WTC11 (cell line): ENCODE measurements around the gene GON7. TPM values are rescaled to one million over a fixed set of nuclear protein-coding genes. Genes with fewer than 3 reads are reported as not detected.

Source experiments
- ATAC-seq: fragments of 200-7000 bp; cut with Tn5 transposase; 2 replicates; pipeline ENCODE4 v1.10.0; 2021; ENCODE audit warnings: mild to moderate bottlenecking, moderate library complexity
- CTCF ChIA-PET: fragments of 300-600 bp; sonication (Branson Sonifier 250); formaldehyde crosslinking; loops from one replicate; lab custom pipeline; 2021; ENCODE audit warnings: antibody characterized with exemption; lab: Charles Lee
- POLR2A ChIA-PET: fragments of 350-600 bp; sonication (Branson Sonifier 250); formaldehyde crosslinking; loops from one replicate; lab custom pipeline; 2021; ENCODE audit warnings: antibody characterized with exemption; lab: Charles Lee
- DNase-seq: peaks from one replicate; pipeline ENCODE4 v3.0.0; 2021; ENCODE audit warnings: low spot score
- H3K27ac Mint-ChIP-seq: 2 replicates; pipeline ENCODE4 v1.8.0; 2021; ENCODE audit warnings: mixed read lengths
- H3K27me3 Mint-ChIP-seq: 2 replicates; pipeline ENCODE4 v1.8.0; 2021; ENCODE audit warnings: low read depth, mild to moderate bottlenecking, moderate library complexity, mixed read lengths
- H3K36me3 Mint-ChIP-seq: 2 replicates; pipeline ENCODE4 v1.8.0; 2021; ENCODE audit warnings: mixed read lengths
- H3K4me1 Mint-ChIP-seq: 2 replicates; pipeline ENCODE4 v1.8.0; 2022; ENCODE audit warnings: mixed read lengths
- H3K4me3 Mint-ChIP-seq: 2 replicates; pipeline ENCODE4 v1.8.0; 2021; ENCODE audit warnings: mild to moderate bottlenecking, moderate library complexity, mixed read lengths
- H3K9me3 Mint-ChIP-seq: 2 replicates; pipeline ENCODE4 v1.8.0; 2021; ENCODE audit warnings: mixed read lengths
- AR ChIP-seq: fragments of 250-450 bp; sonication (Bioruptor Pico); IDR thresholded peaks from 2 replicates; pipeline ENCODE4 v1.9.0; 2021; ENCODE audit warnings: mild to moderate bottlenecking
- ATF1 ChIP-seq: sonication (generic); formaldehyde crosslinking; IDR thresholded peaks from 2 replicates; pipeline ENCODE4 v1.8.1; 2023; ENCODE audit warnings: mild to moderate bottlenecking, moderate library complexity, missing genetic modification reagents
- ATF3 ChIP-seq: sonication (generic); formaldehyde crosslinking; conservative IDR thresholded peaks from 2 replicates; pipeline ENCODE4 v1.8.1; 2022; ENCODE audit warnings: mild to moderate bottlenecking, missing genetic modification reagents
- ATF6 ChIP-seq: sonication (generic); formaldehyde crosslinking; IDR thresholded peaks from 2 replicates; pipeline ENCODE4 v1.8.1; 2023; ENCODE audit warnings: mild to moderate bottlenecking, missing genetic modification reagents
- CBFB ChIP-seq: sonication (generic); formaldehyde crosslinking; IDR thresholded peaks from 2 replicates; pipeline ENCODE4 v1.8.1; 2022; ENCODE audit warnings: mild to moderate bottlenecking, low read depth, missing genetic modification reagents
- E2F4 ChIP-seq: sonication (generic); formaldehyde crosslinking; IDR thresholded peaks from 2 replicates; pipeline ENCODE4 v1.8.1; 2022; ENCODE audit warnings: low read depth, mild to moderate bottlenecking, moderate library complexity, missing genetic modification reagents, borderline replicate concordance
- FOXJ3 ChIP-seq: sonication (generic); formaldehyde crosslinking; IDR thresholded peaks from 2 replicates; pipeline ENCODE4 v1.9.0; 2021; ENCODE audit warnings: missing genetic modification reagents, mild to moderate bottlenecking, borderline replicate concordance
- FOXP1 ChIP-seq: sonication (generic); formaldehyde crosslinking; IDR thresholded peaks from 2 replicates; pipeline ENCODE4 v1.8.0; 2022; ENCODE audit warnings: missing genetic modification reagents, mild to moderate bottlenecking, moderate library complexity, borderline replicate concordance
- HMGA2 ChIP-seq: fragments of 250-450 bp; sonication (Bioruptor Pico); IDR thresholded peaks from 2 replicates; pipeline ENCODE4 v1.4.0; 2021; ENCODE audit warnings: mild to moderate bottlenecking, moderate library complexity
- HMGXB4 ChIP-seq: sonication (generic); formaldehyde crosslinking; IDR thresholded peaks from 2 replicates; pipeline ENCODE4 v1.8.1; 2023; ENCODE audit warnings: mild to moderate bottlenecking, moderate library complexity, missing genetic modification reagents
- MAX ChIP-seq: sonication (generic); formaldehyde crosslinking; IDR thresholded peaks from 2 replicates; pipeline ENCODE4 v1.8.0; 2022; ENCODE audit warnings: mild to moderate bottlenecking, missing genetic modification reagents
- MYBL2 ChIP-seq: sonication (generic); formaldehyde crosslinking; IDR thresholded peaks from 2 replicates; pipeline ENCODE4 v1.8.1; 2023; ENCODE audit warnings: mild to moderate bottlenecking, moderate library complexity, missing genetic modification reagents
- PREB ChIP-seq: sonication (generic); formaldehyde crosslinking; IDR thresholded peaks from 2 replicates; pipeline ENCODE4 v1.8.1; 2022; ENCODE audit warnings: mild to moderate bottlenecking, missing genetic modification reagents, moderate library complexity, borderline replicate concordance
- PRRX2 ChIP-seq: fragments of 250-450 bp; sonication (Bioruptor Pico); IDR thresholded peaks from 2 replicates; pipeline ENCODE4 v1.8.0; 2021; ENCODE audit warnings: mild to moderate bottlenecking
- RORB ChIP-seq: fragments of 250-450 bp; sonication (Bioruptor Pico); IDR thresholded peaks from 2 replicates; pipeline ENCODE4 v1.9.0; 2021; ENCODE audit warnings: mild to moderate bottlenecking
- STAT6 ChIP-seq: sonication (generic); formaldehyde crosslinking; conservative IDR thresholded peaks from 2 replicates; pipeline ENCODE4 v1.8.1; 2023; ENCODE audit warnings: mild to moderate bottlenecking, low read depth, missing genetic modification reagents, moderate library complexity
- USF2 ChIP-seq: sonication (generic); formaldehyde crosslinking; IDR thresholded peaks from 2 replicates; pipeline ENCODE4 v1.8.1; 2023; ENCODE audit warnings: mild to moderate bottlenecking, missing genetic modification reagents, moderate library complexity
- ZNF138 ChIP-seq: sonication (generic); formaldehyde crosslinking; conservative IDR thresholded peaks from 2 replicates; pipeline ENCODE4 v1.8.1; 2022; ENCODE audit warnings: mild to moderate bottlenecking, moderate library complexity, missing genetic modification reagents
- ZNF317 ChIP-seq: sonication (generic); formaldehyde crosslinking; IDR thresholded peaks from 2 replicates; pipeline ENCODE4 v1.8.1; 2023; ENCODE audit warnings: low read depth, mild to moderate bottlenecking, moderate library complexity, missing genetic modification reagents, borderline replicate concordance
- total RNA-seq: library from RNA; stranded (reverse); gene quantifications from 3 replicates; pipeline ENCODE4 v1.2.3, GENCODE V29; 2021

Gene GON7
- total RNA-seq, 1 experiment from 2014 or later, result 7.4 TPM

- Mint-ChIP-seq H3K27ac (peak overlapping the region; percentile 81; the same call in 1 of the 2 replicates), H3K9me3 (no peaks in the 10 kb centered on the region), H3K36me3 (no peaks in the 10 kb centered on the region), H3K27me3 (peaks cover 3% of the 10 kb centered on the region; the same call in 1 of the 2 replicates), H3K4me1 (peaks cover 4% of the 10 kb centered on the region), H3K4me3 (no peak overlapping the region)
- ATAC-seq (no peak), DNase-seq (no peak)
- ChIA-PET POLR2A (no interaction called here), CTCF (interaction anchor here (0.8 to 3.0 kb wide), 11 partner anchors 8 to 232 kb away, joined by 3 to 28 read pairs (median 5); partner anchors contain the start of genes LYSET and MOAP1)
- no peak for TF ChIP-seq CBFB (CRISPR knock-in tag)
- TF ChIP-seq ZNF317 (CRISPR knock-in tag), result no peak
- TF ChIP-seq ATF3 (CRISPR knock-in tag), result no peak
- TF ChIP-seq ATF6 (CRISPR knock-in tag), result no peak
- no peak for TF ChIP-seq USF2
- TF ChIP-seq E2F4 (CRISPR knock-in tag), result no peak
- no peak for TF ChIP-seq HMGXB4 (CRISPR knock-in tag)
- no peak for TF ChIP-seq PRRX2 (CRISPR knock-in tag)
- no peak for TF ChIP-seq RORB (CRISPR knock-in tag)
- no peak for TF ChIP-seq FOXP1 (CRISPR knock-in tag)
- no peak for TF ChIP-seq MAX (CRISPR knock-in tag)
- TF ChIP-seq AR (CRISPR knock-in tag), result no peak
Measured at GRCh38 chr14:93161411-93161940, 45.4 kb downstream of the GON7 start.

- Mint-ChIP-seq H3K36me3 (no peaks in the 10 kb centered on the region), H3K27me3 (no peaks in the 10 kb centered on the region), H3K27ac (no peak overlapping the region), H3K4me3 (no peak overlapping the region), H3K4me1 (peaks cover 4% of the 10 kb centered on the region), H3K9me3 (no peaks in the 10 kb centered on the region)
- POLR2A ChIA-PET, result interaction anchor here (0.6 kb wide), 1 partner anchor 21 kb away, joined by 8 read pairs; no protein-coding TSS in a partner anchor
- ATAC-seq (peak; percentile 79), DNase-seq (peak; percentile 29)
- CTCF ChIA-PET, result interaction anchor here (0.6 to 3.0 kb wide), 28 partner anchors 9 to 1435 kb away, joined by 3 to 28 read pairs (median 4); partner anchors contain the start of genes GOLGA5, LYSET, MOAP1 and UBR7
- no peak for TF ChIP-seq FOXJ3 (CRISPR knock-in tag)
- no peak for TF ChIP-seq MYBL2 (CRISPR knock-in tag)
- no peak for TF ChIP-seq ZNF138
- no peak for TF ChIP-seq STAT6 (CRISPR knock-in tag)
- TF ChIP-seq ATF1, result no peak
- no peak for TF ChIP-seq HMGA2 (CRISPR knock-in tag)
- no peak for TF ChIP-seq RORB (CRISPR knock-in tag)
- no peak for TF ChIP-seq ATF3 (CRISPR knock-in tag)
- no peak for TF ChIP-seq PREB (CRISPR knock-in tag)
Measured at GRCh38 chr14:93160353-93160801, 46.5 kb downstream of the GON7 start.
